ENCODE data around the gene HIVEP2.

Gene HIVEP2

GRCh38 chr6:142937986-142938385 is 7.0 kb downstream of the HIVEP2 start:
- TF ChIP-seq CTCF (IDR thresholded peaks at IDR 0.05): no peak
- peaks cover 4% of the 10 kb centered on the region for H3K4me1 ChIP-seq
- H3K9ac ChIP-seq: no peak overlapping the region
- H3K27me3 ChIP-seq (ENCODE audit: control insufficient read depth, insufficient read depth, low read length): no peaks in the 10 kb centered on the region
- H3K79me2 ChIP-seq: peaks cover 51% of the 10 kb centered on the region
- H3K36me3 ChIP-seq (ENCODE audit: control insufficient read depth, insufficient read depth, low read length): no peaks in the 10 kb centered on the region
- no peak overlapping the region for H3K4me3 ChIP-seq (ENCODE audit: low read depth, low read length)
- H3K27ac ChIP-seq: no peak overlapping the region
- no peaks in the 10 kb centered on the region for H3K9me3 ChIP-seq (ENCODE audit: control insufficient read depth, low read length)
- no peak overlapping the region for H3K4me2 ChIP-seq (ENCODE audit: low read length)
- no peak overlapping the region for H2AFZ ChIP-seq

- Histone ChIP-seq H2AFZ (no peak overlapping the region), H3K4me2 (ENCODE audit: low read length) (no peak overlapping the region), H3K27me3 (ENCODE audit: control insufficient read depth, insufficient read depth, low read length) (no peaks in the 10 kb centered on the region), H3K79me2 (peaks cover 41% of the 10 kb centered on the region), H3K27ac (no peak overlapping the region), H3K9me3 (ENCODE audit: control insufficient read depth, low read length) (no peaks in the 10 kb centered on the region), H3K36me3 (ENCODE audit: control insufficient read depth, insufficient read depth, low read length) (no peaks in the 10 kb centered on the region), H3K9ac (no peak overlapping the region), H3K4me1 (peaks cover 4% of the 10 kb centered on the region), H3K4me3 (ENCODE audit: low read depth, low read length) (no peak overlapping the region)
- TF ChIP-seq CTCF (IDR thresholded peaks at IDR 0.05): no peak
Observed at GRCh38 chr6:142935553-142936517, 9.1 kb downstream of the HIVEP2 start.

GRCh38 chr6:142934599-142934998 is 10.4 kb downstream of the HIVEP2 start:
- H3K4me3 ChIP-seq (ENCODE audit: low read depth, low read length): no peak overlapping the region
- no peaks in the 10 kb centered on the region for H3K27me3 ChIP-seq (ENCODE audit: control insufficient read depth, insufficient read depth, low read length)
- TF ChIP-seq CTCF (IDR thresholded peaks at IDR 0.05): no peak
- no peak overlapping the region for H3K27ac ChIP-seq
- H3K9me3 ChIP-seq (ENCODE audit: control insufficient read depth, low read length): no peaks in the 10 kb centered on the region
- peaks cover 4% of the 10 kb centered on the region for H3K4me1 ChIP-seq
- no peak overlapping the region for H3K9ac ChIP-seq
- H2AFZ ChIP-seq: no peak overlapping the region
- no peak overlapping the region for H3K4me2 ChIP-seq (ENCODE audit: low read length)
- peaks cover 35% of the 10 kb centered on the region for H3K79me2 ChIP-seq
- H3K36me3 ChIP-seq (ENCODE audit: control insufficient read depth, insufficient read depth, low read length): no peaks in the 10 kb centered on the region

- H3K36me3 ChIP-seq (ENCODE audit: control insufficient read depth, insufficient read depth, low read length): no peaks in the 10 kb centered on the region
- no peaks in the 10 kb centered on the region for H3K9me3 ChIP-seq (ENCODE audit: control insufficient read depth, low read length)
- no peak overlapping the region for H3K27ac ChIP-seq
- no peak for TF ChIP-seq CTCF (IDR thresholded peaks at IDR 0.05)
- no peak overlapping the region for H3K4me3 ChIP-seq (ENCODE audit: low read depth, low read length)
- H3K9ac ChIP-seq: no peak overlapping the region
- no peak overlapping the region for H3K4me2 ChIP-seq (ENCODE audit: low read length)
- H3K79me2 ChIP-seq: peaks cover 32% of the 10 kb centered on the region
- H3K4me1 ChIP-seq: peaks cover 4% of the 10 kb centered on the region
- no peak overlapping the region for H2AFZ ChIP-seq
- no peaks in the 10 kb centered on the region for H3K27me3 ChIP-seq (ENCODE audit: control insufficient read depth, insufficient read depth, low read length)
Observed at GRCh38 chr6:142934106-142934505, 10.9 kb downstream of the HIVEP2 start.

Data from parathyroid adenoma (tissue), 2 donors.